GM13977 (cell line): Measurements from ENCODE around the gene CEP44.

Source experiments
- DNase-seq: peaks from one replicate; pipeline ENCODE4 v3.0.0; 2012; ENCODE audit warnings: low spot score
- CTCF ChIP-seq: IDR thresholded peaks from 2 replicates; pipeline ENCODE4 v1.5.1; 2012; ENCODE audit warnings: mild to moderate bottlenecking, control low read depth; ENCODE audit not compliant: insufficient read depth; ENCODE audit errors: extremely low read depth, missing control alignments
- in situ Hi-C: fragments of 300-500 bp; cut with MboI; formaldehyde crosslinking; loops from one replicate; pipeline ENCODE4 v1.12.0; 2022; ENCODE audit warnings: low sequenced_read_pairs, low pct_unique_long_range_greater_than_20kb, mixed read lengths, inconsistent platforms; ENCODE audit not compliant: unreplicated experiment

Gene CEP44

GRCh38 chr4:174275101-174275500, 8.6 kb upstream of the CEP44 start:
- in situ Hi-C loops = no loop called here
- no peak for DNase-seq
- no peak for TF ChIP-seq CTCF

- DNase-seq = no peak
- in situ Hi-C loops = no loop called here
- no peak for TF ChIP-seq CTCF
Observed at GRCh38 chr4:174277433-174277832, 6.3 kb upstream of the CEP44 start.

- no peak for TF ChIP-seq CTCF
- DNase-seq = no peak
- in situ Hi-C loops = no loop called here
Observed at GRCh38 chr4:174278467-174278866, 5.2 kb upstream of the CEP44 start.

- in situ Hi-C loops = no loop called here
- TF ChIP-seq CTCF = no peak
- DNase-seq = no peak
Observed at GRCh38 chr4:174279433-174280155, 4.1 kb upstream of the CEP44 start.

- no peak for TF ChIP-seq CTCF
- no peak for DNase-seq
- in situ Hi-C loops = no loop called here
Observed at GRCh38 chr4:174281182-174281737, 2.5 kb upstream of the CEP44 start.

GRCh38 chr4:174281901-174282300, 1.8 kb upstream of the CEP44 start:
- DNase-seq = no peak
- TF ChIP-seq CTCF = no peak
- in situ Hi-C loops = no loop called here
